Islet of Langerhans (tissue), 1 donor: ENCODE data around the gene THSD4.

Source experiments
- FAIRE-seq: peaks from one replicate; lab custom pipeline; 2011; peaks lifted over from hg19 to GRCh38; lab: Jason Lieb, UNC

THSD4 gene

GRCh38 chr15:71629781-71630474 is 514.7 kb downstream of the THSD4 start:
- no peak for FAIRE-seq

- FAIRE-seq, result no peak
These were observed 515.2 kb downstream of the THSD4 start for GRCh38 chr15:71630475-71630809.

- no peak for FAIRE-seq
These were observed 517.4 kb downstream of the THSD4 start for GRCh38 chr15:71632576-71633195.

- no peak for FAIRE-seq
These were observed 519.7 kb downstream of the THSD4 start for GRCh38 chr15:71634820-71635560.

- FAIRE-seq, result no peak
These were observed 520.5 kb downstream of the THSD4 start for GRCh38 chr15:71635735-71636134.

- no peak for FAIRE-seq
These were observed 523.6 kb downstream of the THSD4 start for GRCh38 chr15:71638876-71639275.

- FAIRE-seq, result no peak
These were observed 524.2 kb downstream of the THSD4 start for GRCh38 chr15:71639471-71639870.

- no peak for FAIRE-seq
These were observed 528.6 kb downstream of the THSD4 start for GRCh38 chr15:71643918-71644317.

- FAIRE-seq, result no peak
These were observed 531.7 kb downstream of the THSD4 start for GRCh38 chr15:71646767-71647486.

GRCh38 chr15:71647487-71647808 is 532.2 kb downstream of the THSD4 start:
- FAIRE-seq, result no peak

GRCh38 chr15:71648095-71648494 is 532.8 kb downstream of the THSD4 start:
- no peak for FAIRE-seq

GRCh38 chr15:71649894-71650293 is 534.6 kb downstream of the THSD4 start:
- FAIRE-seq, result no peak

- FAIRE-seq, result no peak
These were observed 535.3 kb downstream of the THSD4 start for GRCh38 chr15:71650603-71651002.

- FAIRE-seq, result no peak
These were observed 536.5 kb downstream of the THSD4 start for GRCh38 chr15:71651750-71652186.

- no peak for FAIRE-seq
These were observed 538.9 kb downstream of the THSD4 start for GRCh38 chr15:71654042-71654719.

- FAIRE-seq, result no peak
These were observed 539.5 kb downstream of the THSD4 start for GRCh38 chr15:71654720-71655174.

GRCh38 chr15:71656425-71656824 is 541.2 kb downstream of the THSD4 start:
- FAIRE-seq, result no peak

GRCh38 chr15:71657141-71657540 is 541.9 kb downstream of the THSD4 start:
- no peak for FAIRE-seq

- no peak for FAIRE-seq
These were observed 542.8 kb downstream of the THSD4 start for GRCh38 chr15:71658036-71658435.

GRCh38 chr15:71658827-71659729 is 543.8 kb downstream of the THSD4 start:
- FAIRE-seq, result no peak

- FAIRE-seq, result no peak
These were observed 544.4 kb downstream of the THSD4 start for GRCh38 chr15:71659730-71660067.
